Keratinocyte (primary cell): Measurements from ENCODE around the gene CDH12. TPM values are rescaled to one million over a fixed set of nuclear protein-coding genes. Genes with fewer than 3 reads are reported as not detected.
"Not testable (repeated sequence)": the region's sequence is repeated elsewhere in the genome, so short reads cannot be mapped to it uniquely, and the experiment has no call there.

ENCODE experiments used
- DNase-seq: peaks from one replicate; pipeline ENCODE4 v3.0.0-alpha.2; 2011; ENCODE audit warnings: low read depth, missing footprints, low spot score
- FAIRE-seq: peaks from 2 replicates; lab custom pipeline; 2011; peaks lifted over from hg19 to GRCh38; lab: Jason Lieb, UNC
- H2AFZ ChIP-seq: 2 replicates; pipeline ENCODE4 v1.6.0; 2012; ENCODE audit warnings: low read length, control low read depth, inconsistent platforms; ENCODE audit not compliant: control insufficient read depth
- H3K27ac ChIP-seq: 2 replicates; pipeline ENCODE4 v1.5.1; 2011; ENCODE audit warnings: low read length; ENCODE audit not compliant: control insufficient read depth, insufficient read depth
- H3K27me3 ChIP-seq: 3 replicates; pipeline ENCODE4 v1.6.0; 2011; ENCODE audit warnings: low read length; ENCODE audit not compliant: control insufficient read depth, insufficient read depth; ENCODE audit errors: extremely low read depth
- H3K36me3 ChIP-seq, 2 experiments: 2 replicates in 1 of 2; 3 replicates in 1 of 2; pipeline ENCODE4 v1.5.1; 2011; ENCODE audit warnings: low read length in 2 of 2, mild to moderate bottlenecking in 1 of 2; ENCODE audit not compliant: control insufficient read depth in 2 of 2, insufficient read depth in 2 of 2; ENCODE audit errors: extremely low read depth in 1 of 2
- H3K4me1 ChIP-seq: 3 replicates; pipeline ENCODE4 v1.5.1; 2011; ENCODE audit warnings: low read length; ENCODE audit not compliant: control insufficient read depth, insufficient read depth; ENCODE audit errors: extremely low read depth
- H3K4me2 ChIP-seq: 3 replicates; pipeline ENCODE4 v1.6.0; 2011; ENCODE audit warnings: low read depth, low read length; ENCODE audit not compliant: control insufficient read depth, insufficient read depth; ENCODE audit errors: extremely low read depth
- H3K4me3 ChIP-seq, 3 experiments: fragments of 200-600 bp in 1 of 3; sonication (generic) in 1 of 3; 2 replicates in 2 of 3; 3 replicates in 1 of 3; pipeline ENCODE4 v1.5.1; 2011 to 2016; ENCODE audit warnings: low read length in 3 of 3, mild to moderate bottlenecking in 3 of 3, control low read depth in 2 of 3, inconsistent platforms in 1 of 3, low read depth in 1 of 3, mixed read lengths in 1 of 3, mixed run types in 1 of 3, moderate library complexity in 1 of 3; ENCODE audit not compliant: control insufficient read depth in 2 of 3, insufficient read depth in 2 of 3; ENCODE audit errors: extremely low read depth in 1 of 3
- H3K79me2 ChIP-seq: 2 replicates; pipeline ENCODE4 v1.6.0; 2012; ENCODE audit warnings: low read length; ENCODE audit not compliant: control insufficient read depth, insufficient read depth
- H3K9ac ChIP-seq: 3 replicates; pipeline ENCODE4 v1.6.0; 2011; ENCODE audit warnings: low read length; ENCODE audit not compliant: control insufficient read depth, insufficient read depth; ENCODE audit errors: extremely low read depth
- H3K9me1 ChIP-seq: 3 replicates; pipeline ENCODE4 v1.6.0; 2011; ENCODE audit warnings: low read length; ENCODE audit not compliant: control insufficient read depth, insufficient read depth; ENCODE audit errors: extremely low read depth
- H3K9me3 ChIP-seq: 2 replicates; pipeline ENCODE4 v1.5.1; 2012; ENCODE audit warnings: low read depth, low read length; ENCODE audit not compliant: control insufficient read depth
- H4K20me1 ChIP-seq: 3 replicates; pipeline ENCODE4 v1.6.0; 2011; ENCODE audit warnings: low read length; ENCODE audit not compliant: control insufficient read depth, insufficient read depth; ENCODE audit errors: extremely low read depth
- EZH2 ChIP-seq: IDR thresholded peaks from one replicate; pipeline ENCODE4 v1.6.1; 2012; ENCODE audit warnings: inconsistent platforms, mild to moderate bottlenecking, low read length, moderate library complexity
- dilution Hi-C: fragments of 300-500 bp; cut with MboI; formaldehyde crosslinking; loops from one replicate; pipeline ENCODE4 v1.7.0; 2020; ENCODE audit warnings: low sequenced_read_pairs; ENCODE audit not compliant: extremely low pct_ligation_motif_present
- polyA plus RNA-seq, 5 experiments: library from polyadenylated mRNA; depleted of rRNA in 3 of 5; stranded (reverse) in 3 of 5; stranded (forward) in 1 of 5; unstranded in 1 of 5; fragments of >200 nt; gene quantifications; 1 replicate in 1 of 5; 2 replicates in 3 of 5; 3 replicates in 1 of 5; pipeline versions ENCODE4 v1.2.1 to v1.2.3, GENCODE V29; 2011 to 2012; ENCODE audit warnings: missing spikeins in 2 of 5, low read depth in 1 of 5, low replicate concordance in 1 of 5
- TF ChIP-seq, protein P1 (sequence below), 3 experiments: IDR thresholded peaks in 1 of 3; conservative IDR thresholded peaks in 1 of 3; optimal IDR thresholded peaks in 1 of 3; 2 replicates in 2 of 3; 3 replicates in 1 of 3; pipeline versions ENCODE3 to v1.5.1; 2011; ENCODE audit warnings: low read length in 3 of 3, mild to moderate bottlenecking in 3 of 3, moderate library complexity in 2 of 3, control low read depth in 1 of 3, inconsistent platforms in 1 of 3; ENCODE audit not compliant: insufficient read depth in 2 of 3; ENCODE audit errors: extremely low read depth in 1 of 3

CDH12 gene
- polyA plus RNA-seq, 1 donor (not counting 4 experiments of a cell fraction or from before 2014, with no cell fraction given) = not detected

DNA sequence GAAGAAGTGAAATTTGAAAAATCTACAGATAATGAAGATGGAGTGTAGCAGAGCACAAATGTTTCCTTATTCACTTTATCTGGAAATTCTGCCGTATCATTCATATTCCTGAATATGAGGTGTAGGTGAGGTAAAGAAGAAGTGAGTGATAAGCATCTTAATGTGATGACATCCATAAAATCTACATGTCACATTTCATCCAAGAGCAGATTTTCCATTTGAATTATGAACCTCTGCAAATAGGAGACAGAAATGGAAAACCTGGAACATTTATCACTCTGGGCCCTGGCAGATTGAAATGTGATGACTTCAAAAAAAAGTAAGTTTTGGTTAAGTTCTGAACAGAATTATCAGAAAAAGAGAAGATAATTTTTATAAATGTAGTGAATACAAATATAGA lies 240.2 kb downstream of the CDH12 start:
- Histone ChIP-seq H3K4me3 (no peak overlapping the region), H3K79me2 (no peaks in the 10 kb centered on the region), H3K9me3 (no peaks in the 10 kb centered on the region), H4K20me1 (no peaks in the 10 kb centered on the region), H3K27ac (no peak overlapping the region), H3K4me1 (no peaks in the 10 kb centered on the region), H3K36me3 (no peaks in the 10 kb centered on the region), H3K9me1 (no peaks in the 10 kb centered on the region), H3K27me3 (no peaks in the 10 kb centered on the region), H3K4me2 (no peak overlapping the region), H2AFZ (no peak overlapping the region), H3K9ac (no peak overlapping the region)
- dilution Hi-C loops = no loop called here
- no peak for FAIRE-seq
- TF ChIP-seq, protein P1, sequence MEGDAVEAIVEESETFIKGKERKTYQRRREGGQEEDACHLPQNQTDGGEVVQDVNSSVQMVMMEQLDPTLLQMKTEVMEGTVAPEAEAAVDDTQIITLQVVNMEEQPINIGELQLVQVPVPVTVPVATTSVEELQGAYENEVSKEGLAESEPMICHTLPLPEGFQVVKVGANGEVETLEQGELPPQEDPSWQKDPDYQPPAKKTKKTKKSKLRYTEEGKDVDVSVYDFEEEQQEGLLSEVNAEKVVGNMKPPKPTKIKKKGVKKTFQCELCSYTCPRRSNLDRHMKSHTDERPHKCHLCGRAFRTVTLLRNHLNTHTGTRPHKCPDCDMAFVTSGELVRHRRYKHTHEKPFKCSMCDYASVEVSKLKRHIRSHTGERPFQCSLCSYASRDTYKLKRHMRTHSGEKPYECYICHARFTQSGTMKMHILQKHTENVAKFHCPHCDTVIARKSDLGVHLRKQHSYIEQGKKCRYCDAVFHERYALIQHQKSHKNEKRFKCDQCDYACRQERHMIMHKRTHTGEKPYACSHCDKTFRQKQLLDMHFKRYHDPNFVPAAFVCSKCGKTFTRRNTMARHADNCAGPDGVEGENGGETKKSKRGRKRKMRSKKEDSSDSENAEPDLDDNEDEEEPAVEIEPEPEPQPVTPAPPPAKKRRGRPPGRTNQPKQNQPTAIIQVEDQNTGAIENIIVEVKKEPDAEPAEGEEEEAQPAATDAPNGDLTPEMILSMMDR (optimal IDR thresholded peaks at IDR 0.05 in 1 of 3, IDR thresholded peaks at IDR 0.05 in 1 of 3, conservative IDR thresholded peaks at IDR 0.05 in 1 of 3; ENCODE audit: extremely low read depth in 1 of 3, insufficient read depth in 2 of 3, low read length in 3 of 3) = no peak
- no peak for TF ChIP-seq EZH2
- no peak for DNase-seq

DNA sequence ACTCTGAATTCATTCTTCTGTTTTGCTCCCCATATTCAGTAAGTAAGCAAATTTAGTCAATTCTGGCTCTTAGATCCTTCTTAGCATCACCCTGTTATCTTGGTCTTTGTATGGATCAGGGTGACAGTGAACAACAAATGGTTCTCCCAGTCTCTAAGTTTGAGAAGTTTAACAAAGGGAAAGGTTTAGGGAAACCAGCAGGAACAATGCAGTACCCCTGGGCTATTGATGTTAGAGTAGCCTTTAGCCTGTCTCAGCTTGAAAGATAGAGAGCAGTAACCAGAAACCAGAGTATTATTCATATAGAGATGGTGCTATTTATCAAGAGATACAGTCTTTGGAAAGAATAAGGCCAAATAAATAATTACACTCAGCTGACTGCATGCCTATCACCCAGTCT lies 241.8 kb downstream of the CDH12 start:
- H3K4me3 ChIP-seq = no peak overlapping the region
- dilution Hi-C loops = no loop called here
- no peak for FAIRE-seq
- H3K27ac ChIP-seq = no peak overlapping the region
- no peaks in the 10 kb centered on the region for H3K79me2 ChIP-seq
- no peak overlapping the region for H2AFZ ChIP-seq
- no peak overlapping the region for H3K4me2 ChIP-seq
- no peaks in the 10 kb centered on the region for H3K36me3 ChIP-seq
- no peak overlapping the region for H3K9ac ChIP-seq
- no peaks in the 10 kb centered on the region for H3K4me1 ChIP-seq
- H4K20me1 ChIP-seq = no peaks in the 10 kb centered on the region
- TF ChIP-seq, protein P1 (optimal IDR thresholded peaks at IDR 0.05 in 1 of 3, IDR thresholded peaks at IDR 0.05 in 1 of 3, conservative IDR thresholded peaks at IDR 0.05 in 1 of 3; ENCODE audit: extremely low read depth in 1 of 3, insufficient read depth in 2 of 3, low read length in 3 of 3) = no peak
- TF ChIP-seq EZH2 = no peak
- H3K9me1 ChIP-seq = no peaks in the 10 kb centered on the region
- no peaks in the 10 kb centered on the region for H3K9me3 ChIP-seq
- H3K27me3 ChIP-seq = no peaks in the 10 kb centered on the region
- DNase-seq = no peak

DNA sequence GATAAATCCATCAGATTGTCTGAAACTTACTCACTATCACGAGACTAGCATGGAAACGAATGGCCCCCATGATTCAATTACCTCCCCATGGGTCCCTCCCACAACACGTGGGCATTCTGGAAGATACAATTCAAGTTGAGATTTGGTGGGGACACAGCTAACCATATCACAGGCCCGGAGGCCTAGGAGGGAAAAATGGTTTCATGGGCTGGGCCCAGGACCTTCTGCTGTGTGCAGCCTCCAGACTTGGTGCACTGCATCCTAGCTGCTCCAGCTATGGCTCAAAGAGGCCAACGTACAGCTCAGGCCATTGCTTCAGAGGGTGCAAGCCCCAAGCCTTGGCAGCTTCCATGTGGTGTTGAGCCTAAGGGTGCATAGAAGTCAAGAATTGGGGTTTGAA lies 245.6 kb downstream of the CDH12 start:
- FAIRE-seq, DNase-seq, dilution Hi-C loops: not testable (repeated sequence)

More for the DNA sequence above, 245.6 kb downstream of the CDH12 start:
- H3K4me2 ChIP-seq, H2AFZ ChIP-seq, H3K79me2 ChIP-seq, H3K4me1 ChIP-seq, H3K27me3 ChIP-seq, H3K9me3 ChIP-seq, H3K4me3 ChIP-seq, H3K36me3 ChIP-seq, H3K9me1 ChIP-seq, H3K27ac ChIP-seq, H3K9ac ChIP-seq, H4K20me1 ChIP-seq: not testable (repeated sequence)
